HepG2 (cell line): ENCODE measurements around the gene LSMEM2. TPM values are rescaled to one million over a fixed set of nuclear protein-coding genes. Genes with fewer than 3 reads are reported as not detected.

Experiments
- ATAC-seq: fragments of 200-7000 bp; cut with Tn5 transposase; 3 replicates; pipeline ENCODE4 v1.9.1; 2020; ENCODE audit warnings: mild to moderate bottlenecking, moderate library complexity
- BruUV-seq: library from RNA; stranded (reverse); fragments of 400-500 nt; replicated peaks from 2 replicates; lab custom pipeline; 2021; lab: Mats Ljungman, UMichigan
- CTCF ChIA-PET: fragments of 300-600 bp; formaldehyde crosslinking; extraction: SDS; loops from one replicate; lab custom pipeline; 2021; ENCODE audit warnings: low total read pairs, inconsistent platforms, low intra/inter-chr PET ratio; lab: Yijun Ruan, JAX
- POLR2A ChIA-PET: fragments of 350-600 bp; sonication (Branson Sonifier 250); formaldehyde crosslinking; loops from one replicate; lab custom pipeline; 2020; ENCODE audit warnings: antibody characterized with exemption, inconsistent platforms; lab: Yijun Ruan, JAX
- DNase-seq: peaks from one replicate; pipeline ENCODE4 v3.0.0-alpha.2; 2015; ENCODE audit warnings: low spot score
- FAIRE-seq: peaks from 3 replicates; lab custom pipeline; 2011; peaks lifted over from hg19 to GRCh38; lab: Jason Lieb, UNC
- H2AFZ ChIP-seq: one replicate; pipeline ENCODE4 v1.6.1; 2011; ENCODE audit warnings: low read length, inconsistent platforms
- H3K27ac ChIP-seq: fragments of 300-600 bp; 3 replicates; pipeline ENCODE4 v1.8.0; 2011; ENCODE audit warnings: mixed run types, mild to moderate bottlenecking, mixed read lengths, low read length, inconsistent platforms; ENCODE audit not compliant: insufficient read depth; ENCODE audit errors: extremely low read length
- H3K27me3 ChIP-seq, 2 experiments: fragments of 200-600 bp in 1 of 2; 2 replicates in 1 of 2; 3 replicates in 1 of 2; pipeline versions ENCODE4 v1.6.0 to v1.8.0; 2011; ENCODE audit warnings: low read length in 2 of 2, mild to moderate bottlenecking in 2 of 2, moderate library complexity in 2 of 2, inconsistent platforms in 1 of 2; ENCODE audit not compliant: insufficient read depth in 2 of 2, control insufficient read depth in 1 of 2
- H3K36me3 ChIP-seq, 2 experiments: fragments of 200-600 bp in 1 of 2; replicated peaks in 1 of 2; 2 replicates in 1 of 2; 3 replicates in 1 of 2; pipeline versions ENCODE4 v1.5.1 to v1.8.0; 2011; ENCODE audit warnings: low read length in 2 of 2, inconsistent platforms in 1 of 2; ENCODE audit not compliant: insufficient read depth in 2 of 2, control insufficient read depth in 1 of 2
- H3K4me1 ChIP-seq: 2 replicates; pipeline ENCODE4 v1.5.1; 2012; ENCODE audit warnings: low read length, inconsistent platforms; ENCODE audit not compliant: insufficient read depth
- H3K4me2 ChIP-seq: 2 replicates; pipeline ENCODE4 v1.6.0; 2011; ENCODE audit warnings: low read depth, low read length, inconsistent platforms
- H3K4me3 ChIP-seq, 3 experiments: fragments of 200-600 bp in 1 of 3; sonication (generic), shearing (Covaris generic) in 1 of 3; replicated peaks in 1 of 3; 2 replicates each; pipeline ENCODE4 v1.5.1; 2011 to 2016; ENCODE audit warnings: low read length in 3 of 3, inconsistent platforms in 2 of 3, low read depth in 2 of 3, mild to moderate bottlenecking in 2 of 3, control low read depth in 1 of 3, mixed read lengths in 1 of 3; ENCODE audit not compliant: insufficient read depth in 1 of 3
- H3K79me2 ChIP-seq: one replicate; pipeline ENCODE4 v1.6.1; 2011; ENCODE audit warnings: low read length, inconsistent platforms; ENCODE audit not compliant: insufficient read depth
- H3K9ac ChIP-seq: 2 replicates; pipeline ENCODE4 v1.6.0; 2011; ENCODE audit warnings: mild to moderate bottlenecking, low read depth, low read length, inconsistent platforms; ENCODE audit not compliant: insufficient read depth
- H3K9me3 ChIP-seq: 2 replicates; pipeline ENCODE4 v1.5.1; 2012; ENCODE audit warnings: mild to moderate bottlenecking, low read length
- H4K20me1 ChIP-seq: 2 replicates; pipeline ENCODE4 v1.6.0; 2011; ENCODE audit warnings: inconsistent platforms, mild to moderate bottlenecking, low read length, moderate library complexity; ENCODE audit not compliant: insufficient read depth
- ASH2L ChIP-seq: fragments of 300-600, 200-600 bp; sonication (generic); IDR thresholded peaks from 2 replicates; pipeline ENCODE4 v1.7.0; 2017; ENCODE audit warnings: low read depth, mild to moderate bottlenecking, moderate library complexity, mixed read lengths, low read length; ENCODE audit not compliant: insufficient read length
- CHD4 ChIP-seq: fragments of 200-600 bp; sonication (generic); IDR thresholded peaks from 2 replicates; pipeline ENCODE4 v1.7.0; 2017; ENCODE audit warnings: mild to moderate bottlenecking, low read length, borderline replicate concordance
- HDAC1 ChIP-seq: sonication (generic); formaldehyde crosslinking; IDR thresholded peaks from 2 replicates; pipeline ENCODE4 v1.5.1; 2020; ENCODE audit warnings: mild to moderate bottlenecking, missing genetic modification reagents
- HNF4A ChIP-seq: sonication (generic); formaldehyde crosslinking; IDR thresholded peaks from 2 replicates; pipeline ENCODE4 v1.4.0; 2020; ENCODE audit warnings: missing genetic modification reagents
- KLF9 ChIP-seq: IDR thresholded peaks from 2 replicates; pipeline ENCODE4 v1.6.1; 2016; ENCODE audit warnings: low read depth
- PAX8 ChIP-seq: sonication (generic); formaldehyde crosslinking; IDR thresholded peaks from 2 replicates; pipeline ENCODE4 v1.8.0; 2022; ENCODE audit warnings: mild to moderate bottlenecking, missing genetic modification reagents, borderline replicate concordance
- REL ChIP-seq: sonication (generic); formaldehyde crosslinking; conservative IDR thresholded peaks from 2 replicates; pipeline ENCODE4 v1.8.0; 2022; ENCODE audit warnings: mild to moderate bottlenecking, missing genetic modification reagents, moderate library complexity
- ZNF207 ChIP-seq: fragments of 450-650 bp; IDR thresholded peaks from 2 replicates; pipeline ENCODE4 v1.6.1; 2016; ENCODE audit warnings: antibody characterized with exemption, borderline replicate concordance
- ZNF563 ChIP-seq: sonication (generic); formaldehyde crosslinking; IDR thresholded peaks from 2 replicates; pipeline ENCODE4 v1.8.0; 2022; ENCODE audit warnings: mild to moderate bottlenecking, moderate library complexity, missing genetic modification reagents
- ZNF567 ChIP-seq: sonication (generic); formaldehyde crosslinking; IDR thresholded peaks from 2 replicates; pipeline ENCODE4 v1.8.1; 2023; ENCODE audit warnings: mild to moderate bottlenecking, missing genetic modification reagents, borderline replicate concordance
- ZNF772 ChIP-seq: sonication (generic); formaldehyde crosslinking; IDR thresholded peaks from 2 replicates; pipeline ENCODE4 v1.5.0; 2020; ENCODE audit warnings: mild to moderate bottlenecking, missing genetic modification reagents
- WGBS: methylation state at CpG from one replicate; pipeline ENCODE4 v1.1.6; 2017; ENCODE audit warnings: low lambda C conversion rate; 5-methylcytosine and 5-hydroxymethylcytosine counted together
- in situ Hi-C: cut with HindIII; loops from 2 replicates; pipeline ENCODE4 v1.10.0; 2017; ENCODE audit warnings: low pct_unique_long_range_greater_than_20kb; ENCODE audit not compliant: extremely low pct_ligation_motif_present
- intact Hi-C: fragments of 100-400 bp; cut with micrococcal nuclease; formaldehyde crosslinking; loops from one replicate; pipeline ENCODE4 v1.10.0; 2022; ENCODE audit not compliant: unreplicated experiment
- polyA plus RNA-seq, 8 experiments: library from polyadenylated mRNA; depleted of rRNA in 3 of 8; stranded (reverse) in 7 of 8; unstranded in 1 of 8; fragments of >200 nt; fragmentation: Illumina TruSeq in 4 of 8; extraction: Trizol in 4 of 8; gene quantifications; 2 replicates each; pipeline versions ENCODE4 v1.2.1 to v1.2.3, GENCODE V29; 2011 to 2016; ENCODE audit warnings: low read depth in 4 of 8, missing spikeins in 1 of 8, mixed read lengths in 1 of 8; ENCODE audit not compliant: insufficient read depth in 1 of 8
- total RNA-seq, 5 experiments: library from RNA; depleted of rRNA; stranded (reverse); fragments of >200 nt; fragmentation: Illumina TruSeq; extraction: Trizol; gene quantifications; 2 replicates each; pipeline ENCODE4 v1.2.3, GENCODE V29; 2016; ENCODE audit warnings: low read depth in 1 of 5
- TF ChIP-seq, protein P1 (sequence below): IDR thresholded peaks from 2 replicates; pipeline ENCODE4 v1.6.1; 2018; ENCODE audit warnings: missing genetic modification reagents, mild to moderate bottlenecking, missing compliant biosample characterization
- TF ChIP-seq, protein P2 (sequence below): fragments of 450-650 bp; IDR thresholded peaks from 2 replicates; pipeline ENCODE4 v1.6.1; 2016
- TF ChIP-seq, protein P3 (sequence below): sonication (generic); formaldehyde crosslinking; conservative IDR thresholded peaks from 2 replicates; pipeline ENCODE4 v1.5.0; 2020; ENCODE audit warnings: missing genetic modification reagents
- TF ChIP-seq, protein P4 (sequence below): sonication (generic); formaldehyde crosslinking; IDR thresholded peaks from 2 replicates; pipeline ENCODE4 v1.8.0; 2022; ENCODE audit warnings: missing genetic modification reagents, mild to moderate bottlenecking, borderline replicate concordance
- TF ChIP-seq, protein P5 (sequence below): sonication (generic); formaldehyde crosslinking; IDR thresholded peaks from 2 replicates; pipeline ENCODE4 v1.5.0; 2020; ENCODE audit warnings: missing genetic modification reagents

The LSMEM2 gene
- total and polyA plus RNA-seq, 2 of the 13 experiments (the other 11 are each of a cell fraction or from before 2014, with no cell fraction given) = 0.07 to 0.41 TPM

DNA sequence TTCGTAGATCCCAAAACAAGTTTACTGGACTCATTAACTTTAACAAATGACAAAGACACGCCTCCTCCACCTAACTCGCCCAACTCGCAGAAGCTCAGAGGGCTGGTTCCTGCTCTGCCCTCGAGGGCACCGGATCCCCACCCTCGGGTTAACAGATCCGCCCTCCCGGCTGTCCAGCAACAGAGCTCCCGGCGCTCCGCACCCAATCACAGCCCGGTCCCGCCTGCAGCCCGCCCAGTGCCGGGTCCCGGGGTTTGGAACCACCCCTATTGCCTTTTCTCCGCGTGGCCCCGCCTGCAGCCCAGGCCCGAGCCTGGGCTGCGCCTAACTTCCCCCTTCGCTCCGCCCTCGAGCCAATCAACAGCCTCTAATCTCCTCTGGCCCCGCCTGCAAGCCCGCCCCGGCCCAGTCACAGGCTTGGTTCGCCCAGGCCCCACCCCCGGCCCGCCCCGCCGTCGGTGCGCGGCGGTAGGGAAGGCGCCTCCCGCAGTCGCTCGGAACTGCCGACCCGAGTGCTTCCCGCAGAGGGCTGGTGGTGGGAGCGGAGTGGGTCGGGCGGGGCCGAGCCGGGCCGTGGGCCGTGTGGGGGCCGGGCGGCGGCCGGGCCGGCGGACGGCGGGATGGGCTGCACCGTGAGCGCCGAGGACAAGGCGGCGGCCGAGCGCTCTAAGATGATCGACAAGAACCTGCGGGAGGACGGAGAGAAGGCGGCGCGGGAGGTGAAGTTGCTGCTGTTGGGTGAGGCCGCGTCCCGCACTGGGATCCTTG is 43.0 kb upstream of the LSMEM2 start, which contains the start of gene GNAI2:
Gene GNAI2, plus strand, starts transcription at position 489 of the 768 bp plus-strand sequence. Its CDS starts 132 bp downstream, at position 621.
- Histone ChIP-seq H3K4me1 (peaks cover 59% of the 10 kb centered on the region), H2AFZ (no peak within 1 kb of the TSS), H3K27ac (peak within 1 kb of the TSS; percentile 61), H3K4me2 (peak within 1 kb of the TSS; percentile 79), H4K20me1 (no peaks in the 10 kb centered on the region), H3K4me3 (peak within 1 kb of the TSS; percentile 85 to 93 (median 87)), H3K27me3 (no peaks in the 10 kb centered on the region; a peak in 1 of 5 replicates), H3K9ac (peak within 1 kb of the TSS; percentile 81), H3K9me3 (no peaks in the 10 kb centered on the region), H3K79me2 (peaks cover 24% of the 10 kb centered on the region), H3K36me3 (peaks cover 0 to 2% of the 10 kb centered on the region in 2 experiments; a peak in 1 of 5 replicates)
- no TSS peak for BruUV-seq
- intact Hi-C loops (no loop called here), in situ Hi-C loops (no loop called here)
- CTCF ChIA-PET = interaction anchor here (0.9 kb wide), 1 partner anchor 41 kb away, joined by 4 read pairs; no protein-coding TSS in a partner anchor
- ATAC-seq = peak; percentile 93
- POLR2A ChIA-PET = interaction anchor here (0.7 to 2.7 kb wide), 33 partner anchors 8 to 116 kb away, joined by 3 to 55 read pairs (median 6); partner anchors contain the start of genes CYB561D2, HYAL1, HYAL3 and IFRD2
- peak; percentile 94 for DNase-seq
- peak; percentile 97 for FAIRE-seq
- 2% methylated on average over 16 of the region's 75 CpGs for WGBS
- TF ChIP-seq ZNF563 (CRISPR knock-in tag) = peak; percentile 79
- TF ChIP-seq, protein P1, sequence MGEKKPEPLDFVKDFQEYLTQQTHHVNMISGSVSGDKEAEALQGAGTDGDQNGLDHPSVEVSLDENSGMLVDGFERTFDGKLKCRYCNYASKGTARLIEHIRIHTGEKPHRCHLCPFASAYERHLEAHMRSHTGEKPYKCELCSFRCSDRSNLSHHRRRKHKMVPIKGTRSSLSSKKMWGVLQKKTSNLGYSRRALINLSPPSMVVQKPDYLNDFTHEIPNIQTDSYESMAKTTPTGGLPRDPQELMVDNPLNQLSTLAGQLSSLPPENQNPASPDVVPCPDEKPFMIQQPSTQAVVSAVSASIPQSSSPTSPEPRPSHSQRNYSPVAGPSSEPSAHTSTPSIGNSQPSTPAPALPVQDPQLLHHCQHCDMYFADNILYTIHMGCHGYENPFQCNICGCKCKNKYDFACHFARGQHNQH = peak; percentile 34; the same call in 1 of the 2 replicates
- no peak; the same call in 1 of the 2 replicates for TF ChIP-seq ZNF772
- TF ChIP-seq HNF4A (CRISPR knock-in tag) = no peak
- TF ChIP-seq, protein P2, sequence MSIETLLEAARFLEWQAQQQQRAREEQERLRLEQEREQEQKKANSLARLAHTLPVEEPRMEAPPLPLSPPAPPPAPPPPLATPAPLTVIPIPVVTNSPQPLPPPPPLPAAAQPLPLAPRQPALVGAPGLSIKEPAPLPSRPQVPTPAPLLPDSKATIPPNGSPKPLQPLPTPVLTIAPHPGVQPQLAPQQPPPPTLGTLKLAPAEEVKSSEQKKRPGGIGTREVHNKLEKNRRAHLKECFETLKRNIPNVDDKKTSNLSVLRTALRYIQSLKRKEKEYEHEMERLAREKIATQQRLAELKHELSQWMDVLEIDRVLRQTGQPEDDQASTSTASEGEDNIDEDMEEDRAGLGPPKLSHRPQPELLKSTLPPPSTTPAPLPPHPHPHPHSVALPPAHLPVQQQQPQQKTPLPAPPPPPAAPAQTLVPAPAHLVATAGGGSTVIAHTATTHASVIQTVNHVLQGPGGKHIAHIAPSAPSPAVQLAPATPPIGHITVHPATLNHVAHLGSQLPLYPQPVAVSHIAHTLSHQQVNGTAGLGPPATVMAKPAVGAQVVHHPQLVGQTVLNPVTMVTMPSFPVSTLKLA = peak; percentile 77
- TF ChIP-seq REL (CRISPR knock-in tag) = no peak
- TF ChIP-seq, protein P3, sequence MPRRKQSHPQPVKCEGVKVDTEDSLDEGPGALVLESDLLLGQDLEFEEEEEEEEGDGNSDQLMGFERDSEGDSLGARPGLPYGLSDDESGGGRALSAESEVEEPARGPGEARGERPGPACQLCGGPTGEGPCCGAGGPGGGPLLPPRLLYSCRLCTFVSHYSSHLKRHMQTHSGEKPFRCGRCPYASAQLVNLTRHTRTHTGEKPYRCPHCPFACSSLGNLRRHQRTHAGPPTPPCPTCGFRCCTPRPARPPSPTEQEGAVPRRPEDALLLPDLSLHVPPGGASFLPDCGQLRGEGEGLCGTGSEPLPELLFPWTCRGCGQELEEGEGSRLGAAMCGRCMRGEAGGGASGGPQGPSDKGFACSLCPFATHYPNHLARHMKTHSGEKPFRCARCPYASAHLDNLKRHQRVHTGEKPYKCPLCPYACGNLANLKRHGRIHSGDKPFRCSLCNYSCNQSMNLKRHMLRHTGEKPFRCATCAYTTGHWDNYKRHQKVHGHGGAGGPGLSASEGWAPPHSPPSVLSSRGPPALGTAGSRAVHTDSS (CRISPR knock-in tag) = no peak
- TF ChIP-seq KLF9 (CRISPR knock-in tag) = no peak
- TF ChIP-seq PAX8 (CRISPR knock-in tag) = no peak
- peak; percentile 64 for TF ChIP-seq HDAC1 (CRISPR knock-in tag)
- TF ChIP-seq CHD4 = no peak
- TF ChIP-seq ZNF207 = no peak
- TF ChIP-seq, protein P4, sequence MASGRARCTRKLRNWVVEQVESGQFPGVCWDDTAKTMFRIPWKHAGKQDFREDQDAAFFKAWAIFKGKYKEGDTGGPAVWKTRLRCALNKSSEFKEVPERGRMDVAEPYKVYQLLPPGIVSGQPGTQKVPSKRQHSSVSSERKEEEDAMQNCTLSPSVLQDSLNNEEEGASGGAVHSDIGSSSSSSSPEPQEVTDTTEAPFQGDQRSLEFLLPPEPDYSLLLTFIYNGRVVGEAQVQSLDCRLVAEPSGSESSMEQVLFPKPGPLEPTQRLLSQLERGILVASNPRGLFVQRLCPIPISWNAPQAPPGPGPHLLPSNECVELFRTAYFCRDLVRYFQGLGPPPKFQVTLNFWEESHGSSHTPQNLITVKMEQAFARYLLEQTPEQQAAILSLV = 0 out of 2 replicates have a peak, but pooled peaks have one; percentile 15
- no peak for TF ChIP-seq ZNF567 (CRISPR knock-in tag)
- TF ChIP-seq, protein P5, sequence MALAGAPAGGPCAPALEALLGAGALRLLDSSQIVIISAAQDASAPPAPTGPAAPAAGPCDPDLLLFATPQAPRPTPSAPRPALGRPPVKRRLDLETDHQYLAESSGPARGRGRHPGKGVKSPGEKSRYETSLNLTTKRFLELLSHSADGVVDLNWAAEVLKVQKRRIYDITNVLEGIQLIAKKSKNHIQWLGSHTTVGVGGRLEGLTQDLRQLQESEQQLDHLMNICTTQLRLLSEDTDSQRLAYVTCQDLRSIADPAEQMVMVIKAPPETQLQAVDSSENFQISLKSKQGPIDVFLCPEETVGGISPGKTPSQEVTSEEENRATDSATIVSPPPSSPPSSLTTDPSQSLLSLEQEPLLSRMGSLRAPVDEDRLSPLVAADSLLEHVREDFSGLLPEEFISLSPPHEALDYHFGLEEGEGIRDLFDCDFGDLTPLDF (CRISPR knock-in tag) = peak; percentile 61; the same call in 1 of the 2 replicates
- peak; percentile 38 for TF ChIP-seq ASH2L
